Fibroblast of lung (primary cell): ENCODE data around the gene ZNF672. TPM values are rescaled to one million over a fixed set of nuclear protein-coding genes. Genes with fewer than 3 reads are reported as not detected.

Source experiments
- DNase-seq, 2 donors: peaks; one replicate each; pipeline versions ENCODE4 v3.0.0 to v3.0.0-alpha.2; 2010; ENCODE audit warnings: low read depth in 2 of 2
- H2AFZ ChIP-seq: 2 replicates; pipeline ENCODE4 v1.5.1; 2012; ENCODE audit warnings: low read length, control low read depth, inconsistent platforms
- H3K27ac ChIP-seq: 2 replicates; pipeline ENCODE4 v1.5.1; 2011; ENCODE audit warnings: low read length, control low read depth; ENCODE audit not compliant: insufficient read depth
- H3K27me3 ChIP-seq: 2 replicates; pipeline ENCODE4 v1.5.1; 2011; ENCODE audit warnings: mild to moderate bottlenecking, low read length; ENCODE audit not compliant: control insufficient read depth, insufficient read depth
- H3K36me3 ChIP-seq: 2 replicates; pipeline ENCODE4 v1.5.1; 2011; ENCODE audit warnings: low read length; ENCODE audit not compliant: control insufficient read depth, insufficient read depth
- H3K4me1 ChIP-seq: 2 replicates; pipeline ENCODE4 v1.5.1; 2011; ENCODE audit warnings: low read length; ENCODE audit not compliant: control insufficient read depth, insufficient read depth; ENCODE audit errors: extremely low read depth
- H3K4me2 ChIP-seq: 2 replicates; pipeline ENCODE4 v1.5.1; 2011; ENCODE audit warnings: low read length, control low read depth; ENCODE audit not compliant: insufficient read depth; ENCODE audit errors: extremely low read depth
- H3K4me3 ChIP-seq, 4 experiments: fragments of 200-600 bp in 1 of 4; sonication (generic) in 1 of 4; replicated peaks in 1 of 4; 2 replicates each; pipeline ENCODE4 v1.5.1; 2011 to 2016; ENCODE audit warnings: low read length in 4 of 4, low read depth in 3 of 4, mild to moderate bottlenecking in 3 of 4, control low read depth in 2 of 4, inconsistent platforms in 1 of 4, mixed read lengths in 1 of 4; ENCODE audit not compliant: insufficient read depth in 1 of 4; ENCODE audit errors: control extremely low read depth in 1 of 4
- H3K79me2 ChIP-seq: 2 replicates; pipeline ENCODE4 v1.5.1; 2012; ENCODE audit warnings: mild to moderate bottlenecking, low read length, inconsistent platforms; ENCODE audit not compliant: control insufficient read depth, insufficient read depth
- H3K9ac ChIP-seq: 2 replicates; pipeline ENCODE4 v1.5.1; 2011; ENCODE audit warnings: mild to moderate bottlenecking, low read length, control low read depth; ENCODE audit not compliant: insufficient read depth
- H3K9me3 ChIP-seq: 2 replicates; pipeline ENCODE4 v1.5.1; 2012; ENCODE audit warnings: low read depth, low read length; ENCODE audit not compliant: control insufficient read depth, insufficient read depth
- H4K20me1 ChIP-seq: 2 replicates; pipeline ENCODE4 v1.5.1; 2011; ENCODE audit warnings: low read length; ENCODE audit not compliant: control insufficient read depth, insufficient read depth; ENCODE audit errors: extremely low read depth
- EZH2 ChIP-seq: IDR thresholded peaks from 2 replicates; pipeline ENCODE4 v1.5.1; 2012; ENCODE audit warnings: low read length, control low read depth, mild to moderate bottlenecking; ENCODE audit errors: missing control alignments
- polyA plus RNA-seq, 2 donors: library from polyadenylated mRNA; depleted of rRNA in 1 of 2; stranded (reverse) in 1 of 2; unstranded in 1 of 2; fragments of >200 nt; gene quantifications; 2 replicates each; pipeline ENCODE4 v1.2.1, GENCODE V29; 2011 to 2012; ENCODE audit warnings: missing spikeins in 1 of 2
- total RNA-seq: library from RNA; depleted of rRNA; stranded (reverse); fragments of >200 nt; gene quantifications from 2 replicates; pipeline ENCODE4 v1.2.1, GENCODE V29; 2014
- TF ChIP-seq, protein P1 (sequence below), 2 donors: IDR thresholded peaks in 1 of 2; conservative IDR thresholded peaks in 1 of 2; 1 replicate in 1 of 2; 2 replicates in 1 of 2; pipeline ENCODE4 v1.5.1; 2011 to 2012; ENCODE audit warnings: low read length in 2 of 2, control low read depth in 1 of 2, inconsistent platforms in 1 of 2, low read depth in 1 of 2, mild to moderate bottlenecking in 1 of 2

The ZNF672 gene
- total and polyA plus RNA-seq, 2 donors (not counting 1 experiment from before 2014, with no cell fraction given), result 10.3 to 15.5 TPM

DNA sequence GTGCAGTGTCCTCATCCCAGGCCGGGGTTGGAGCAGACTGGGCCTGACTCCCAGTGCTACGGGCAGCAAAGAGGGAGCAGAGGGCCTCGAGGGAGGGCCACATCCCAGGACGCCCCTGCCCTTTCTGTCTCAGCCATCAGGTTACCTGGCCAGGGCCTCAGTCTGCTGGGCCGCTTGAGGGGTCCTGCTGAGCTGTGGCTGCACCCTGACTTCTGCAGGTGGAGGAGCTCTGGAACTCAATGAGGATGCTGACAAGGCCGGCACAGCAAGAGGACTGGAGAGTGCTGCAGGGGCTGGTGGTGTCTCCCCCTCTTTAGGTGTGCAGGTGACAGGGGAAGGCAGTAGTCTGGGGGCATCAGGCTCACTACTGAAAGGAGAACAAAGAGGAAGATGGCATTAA, 17.6 kb downstream of the ZNF672 start:
- Histone ChIP-seq H3K4me2 (no peak overlapping the region), H3K27me3 (no peaks in the 10 kb centered on the region), H3K36me3 (peaks cover 12% of the 10 kb centered on the region), H3K9me3 (no peaks in the 10 kb centered on the region), H4K20me1 (no peaks in the 10 kb centered on the region), H3K27ac (no peak overlapping the region), H3K4me1 (peaks cover 9% of the 10 kb centered on the region), H2AFZ (no peak overlapping the region), H3K9ac (no peak overlapping the region), H3K79me2 (peaks cover 12% of the 10 kb centered on the region), H3K4me3 (no peak overlapping the region)
- no peak for TF ChIP-seq EZH2
- TF ChIP-seq, protein P1, sequence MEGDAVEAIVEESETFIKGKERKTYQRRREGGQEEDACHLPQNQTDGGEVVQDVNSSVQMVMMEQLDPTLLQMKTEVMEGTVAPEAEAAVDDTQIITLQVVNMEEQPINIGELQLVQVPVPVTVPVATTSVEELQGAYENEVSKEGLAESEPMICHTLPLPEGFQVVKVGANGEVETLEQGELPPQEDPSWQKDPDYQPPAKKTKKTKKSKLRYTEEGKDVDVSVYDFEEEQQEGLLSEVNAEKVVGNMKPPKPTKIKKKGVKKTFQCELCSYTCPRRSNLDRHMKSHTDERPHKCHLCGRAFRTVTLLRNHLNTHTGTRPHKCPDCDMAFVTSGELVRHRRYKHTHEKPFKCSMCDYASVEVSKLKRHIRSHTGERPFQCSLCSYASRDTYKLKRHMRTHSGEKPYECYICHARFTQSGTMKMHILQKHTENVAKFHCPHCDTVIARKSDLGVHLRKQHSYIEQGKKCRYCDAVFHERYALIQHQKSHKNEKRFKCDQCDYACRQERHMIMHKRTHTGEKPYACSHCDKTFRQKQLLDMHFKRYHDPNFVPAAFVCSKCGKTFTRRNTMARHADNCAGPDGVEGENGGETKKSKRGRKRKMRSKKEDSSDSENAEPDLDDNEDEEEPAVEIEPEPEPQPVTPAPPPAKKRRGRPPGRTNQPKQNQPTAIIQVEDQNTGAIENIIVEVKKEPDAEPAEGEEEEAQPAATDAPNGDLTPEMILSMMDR (conservative IDR thresholded peaks at IDR 0.05 in 1 of 2, IDR thresholded peaks at IDR 0.05 in 1 of 2; ENCODE audit: low read depth in 1 of 2, low read length in 2 of 2), result no peak
- DNase-seq, result no peak

DNA sequence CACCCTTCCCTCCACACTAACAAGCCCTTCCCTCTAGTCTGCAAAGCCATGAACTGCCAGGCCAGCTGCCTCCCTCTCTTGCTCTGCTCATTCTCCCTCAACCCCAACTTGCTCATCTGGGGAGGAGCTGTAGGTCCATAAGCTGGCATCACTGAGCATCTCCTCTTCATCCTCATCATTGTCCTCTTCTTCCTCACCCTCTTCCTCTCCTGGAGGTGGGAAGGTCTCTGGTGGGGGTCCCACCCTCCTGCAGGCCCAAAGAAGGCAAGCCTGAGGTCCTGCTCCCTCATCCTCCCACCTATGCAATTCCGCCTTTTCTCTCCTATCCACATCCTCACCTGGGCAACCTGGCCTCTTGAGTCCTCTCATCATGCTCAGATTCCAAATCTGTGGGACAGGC, 18.2 kb downstream of the ZNF672 start:
- Histone ChIP-seq H2AFZ (no peak overlapping the region), H3K36me3 (peaks cover 12% of the 10 kb centered on the region), H3K9ac (no peak overlapping the region), H3K4me1 (peaks cover 9% of the 10 kb centered on the region), H4K20me1 (no peaks in the 10 kb centered on the region), H3K4me3 (no peak overlapping the region), H3K9me3 (no peaks in the 10 kb centered on the region), H3K79me2 (peaks cover 12% of the 10 kb centered on the region), H3K4me2 (no peak overlapping the region), H3K27me3 (no peaks in the 10 kb centered on the region), H3K27ac (no peak overlapping the region)
- DNase-seq, result no peak
- no peak for TF ChIP-seq EZH2
- TF ChIP-seq, protein P1 (conservative IDR thresholded peaks at IDR 0.05 in 1 of 2, IDR thresholded peaks at IDR 0.05 in 1 of 2; ENCODE audit: low read depth in 1 of 2, low read length in 2 of 2), result no peak

DNA sequence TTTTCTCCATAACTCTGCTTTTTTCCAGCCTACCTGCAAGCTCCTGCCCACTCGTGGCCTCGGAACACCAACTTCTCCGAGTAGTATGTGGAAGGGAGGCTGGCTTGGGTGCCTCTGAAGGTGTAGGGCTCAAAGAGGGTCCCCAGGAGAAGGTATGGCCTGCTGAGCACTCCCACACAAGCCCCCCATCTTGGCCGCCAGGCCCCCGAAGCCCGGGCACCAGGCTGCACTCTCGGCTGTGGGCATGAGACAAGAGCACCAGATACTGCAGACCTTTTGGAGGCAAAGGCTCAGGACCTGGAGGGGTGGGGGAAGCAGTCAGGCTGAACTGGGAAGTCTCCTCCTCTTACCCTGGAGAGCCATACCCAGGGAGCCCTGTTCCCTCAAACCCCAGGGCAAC, 19.2 kb downstream of the ZNF672 start:
- no peak for DNase-seq

More for the DNA sequence above, 19.2 kb downstream of the ZNF672 start:
- Histone ChIP-seq H3K4me2 (peak overlapping the region; percentile 94), H3K4me3 (peak overlapping the region in 3 of 4 experiments; percentile 53 to 80 (median 70)), H2AFZ (no peak overlapping the region), H3K9ac (no peak overlapping the region), H3K4me1 (peaks cover 9% of the 10 kb centered on the region), H3K9me3 (no peaks in the 10 kb centered on the region), H4K20me1 (no peaks in the 10 kb centered on the region), H3K79me2 (peaks cover 12% of the 10 kb centered on the region), H3K27ac (no peak overlapping the region), H3K27me3 (no peaks in the 10 kb centered on the region), H3K36me3 (peaks cover 12% of the 10 kb centered on the region)
- TF ChIP-seq, protein P1 (conservative IDR thresholded peaks at IDR 0.05 in 1 of 2, IDR thresholded peaks at IDR 0.05 in 1 of 2; ENCODE audit: low read depth in 1 of 2, low read length in 2 of 2), result no peak
- TF ChIP-seq EZH2, result no peak
